Activated T-cell treated with anti-CD3 and anti-CD28 coated beads, Interleukin-2, amount 50 U/mL, for 1 hour (primary cell): ENCODE data around the gene ZMIZ1.
A peak's percentile ranks its signal among the peaks of the same experiment; 100 is the strongest.
"Not testable (repeated sequence)": the region's sequence is repeated elsewhere in the genome, so short reads cannot be mapped to it uniquely, and the experiment has no call there.

Experiments used
- DNase-seq: peaks from one replicate; pipeline ENCODE4 v3.0.0-alpha.2; 2020

The ZMIZ1 gene

GRCh38 chr10:79030705-79031104 is 38.1 kb upstream of the ZMIZ1 start:
- no peak for DNase-seq

- no peak for DNase-seq
Observed at GRCh38 chr10:79031723-79032122, 37.0 kb upstream of the ZMIZ1 start.

- no peak for DNase-seq
Observed at GRCh38 chr10:79034271-79034876, 34.4 kb upstream of the ZMIZ1 start.

- DNase-seq: not testable (repeated sequence)
Observed at GRCh38 chr10:79036416-79036815, 32.4 kb upstream of the ZMIZ1 start.

- no peak for DNase-seq
Observed at GRCh38 chr10:79038104-79038840, 30.5 kb upstream of the ZMIZ1 start.

- peak; percentile 3 for DNase-seq
Observed at GRCh38 chr10:79038841-79039201, 29.9 kb upstream of the ZMIZ1 start.

GRCh38 chr10:79042639-79043411 is 25.9 kb upstream of the ZMIZ1 start:
- no peak for DNase-seq

- no peak for DNase-seq
Observed at GRCh38 chr10:79044036-79044632, 24.6 kb upstream of the ZMIZ1 start.

GRCh38 chr10:79044846-79045245 is 23.9 kb upstream of the ZMIZ1 start:
- peak; percentile 14 for DNase-seq

- peak; percentile 8 for DNase-seq
Observed at GRCh38 chr10:79045566-79046175, 23.1 kb upstream of the ZMIZ1 start.

- DNase-seq: no peak
Observed at GRCh38 chr10:79046326-79046725, 22.4 kb upstream of the ZMIZ1 start.

GRCh38 chr10:79046741-79047583 is 21.8 kb upstream of the ZMIZ1 start:
- no peak for DNase-seq

GRCh38 chr10:79047584-79047874 is 21.2 kb upstream of the ZMIZ1 start:
- DNase-seq: no peak

GRCh38 chr10:79047875-79048638 is 20.7 kb upstream of the ZMIZ1 start:
- peak; percentile 46 for DNase-seq

- DNase-seq: no peak
Observed at GRCh38 chr10:79048639-79049550, 19.9 kb upstream of the ZMIZ1 start.

GRCh38 chr10:79049931-79050895 is 18.6 kb upstream of the ZMIZ1 start:
- peak; percentile 10 for DNase-seq

- DNase-seq: peak; percentile 15
Observed at GRCh38 chr10:79050896-79051555, 17.7 kb upstream of the ZMIZ1 start.

GRCh38 chr10:79051766-79052165 is 17.0 kb upstream of the ZMIZ1 start:
- peak; percentile 13 for DNase-seq
